ENCODE results near the gene MTA1.

The MTA1 gene

GRCh38 chr14:105413544-105413886 is 6.1 kb upstream of the MTA1 start:
- no peak overlapping the region for H3K9ac ChIP-seq (ENCODE audit: low read length)
- H3K4me3 ChIP-seq (ENCODE audit: low read depth in 1 of 2, low read length in 2 of 2) = no peak overlapping the region
- peaks cover 14 to 31% of the 10 kb centered on the region in 2 donors for H3K27me3 ChIP-seq (ENCODE audit: control insufficient read depth in 1 of 2, insufficient read depth in 2 of 2, low read length in 2 of 2)
- H3K4me1 ChIP-seq (ENCODE audit: insufficient read depth, low read length) = peaks cover 12% of the 10 kb centered on the region
- no peaks in the 10 kb centered on the region for H3K9me3 ChIP-seq (ENCODE audit: low read length)
- no peaks in the 10 kb centered on the region for H3K36me3 ChIP-seq (ENCODE audit: insufficient read depth, low read length)
- H3K27ac ChIP-seq (ENCODE audit: low read depth, low read length) = no peak overlapping the region

- H3K27ac ChIP-seq (ENCODE audit: low read depth, low read length) = peak overlapping the region; percentile 47
- peaks cover 20% of the 10 kb centered on the region for H3K4me1 ChIP-seq (ENCODE audit: insufficient read depth, low read length)
- H3K4me3 ChIP-seq (ENCODE audit: low read depth in 1 of 2, low read length in 2 of 2) = peak overlapping the region in 1 of 2 donors; percentile 7
- H3K9ac ChIP-seq (ENCODE audit: low read length) = peak overlapping the region; percentile 49
- no peaks in the 10 kb centered on the region for H3K36me3 ChIP-seq (ENCODE audit: insufficient read depth, low read length)
- H3K9me3 ChIP-seq (ENCODE audit: low read length) = no peaks in the 10 kb centered on the region
- peaks cover 14 to 31% of the 10 kb centered on the region in 2 donors for H3K27me3 ChIP-seq (ENCODE audit: control insufficient read depth in 1 of 2, insufficient read depth in 2 of 2, low read length in 2 of 2)
Measured at GRCh38 chr14:105414456-105415371, 4.9 kb upstream of the MTA1 start.

GRCh38 chr14:105415481-105416428 is 3.9 kb upstream of the MTA1 start:
- Histone ChIP-seq H3K27me3 (ENCODE audit: control insufficient read depth in 1 of 2, insufficient read depth in 2 of 2, low read length in 2 of 2) (peaks cover 10 to 26% of the 10 kb centered on the region in 2 donors), H3K4me1 (ENCODE audit: insufficient read depth, low read length) (peaks cover 23% of the 10 kb centered on the region), H3K27ac (ENCODE audit: low read depth, low read length) (peak overlapping the region; percentile 47), H3K36me3 (ENCODE audit: insufficient read depth, low read length) (no peaks in the 10 kb centered on the region), H3K4me3 (ENCODE audit: low read depth in 1 of 2, low read length in 2 of 2) (no peak overlapping the region), H3K9ac (ENCODE audit: low read length) (no peak overlapping the region), H3K9me3 (ENCODE audit: low read length) (no peaks in the 10 kb centered on the region)

- Histone ChIP-seq H3K27me3 (ENCODE audit: control insufficient read depth in 1 of 2, insufficient read depth in 2 of 2, low read length in 2 of 2) (peaks cover 7 to 20% of the 10 kb centered on the region in 2 donors), H3K4me3 (ENCODE audit: low read depth in 1 of 2, low read length in 2 of 2) (no peak overlapping the region), H3K9ac (ENCODE audit: low read length) (no peak overlapping the region), H3K36me3 (ENCODE audit: insufficient read depth, low read length) (no peaks in the 10 kb centered on the region), H3K27ac (ENCODE audit: low read depth, low read length) (no peak overlapping the region), H3K9me3 (ENCODE audit: low read length) (no peaks in the 10 kb centered on the region), H3K4me1 (ENCODE audit: insufficient read depth, low read length) (peaks cover 32% of the 10 kb centered on the region)
Measured at GRCh38 chr14:105416671-105417070, 3.0 kb upstream of the MTA1 start.

- Histone ChIP-seq H3K27me3 (ENCODE audit: control insufficient read depth in 1 of 2, insufficient read depth in 2 of 2, low read length in 2 of 2) (peaks cover 5 to 9% of the 10 kb centered on the region in 2 donors), H3K9me3 (ENCODE audit: low read length) (no peaks in the 10 kb centered on the region), H3K4me1 (ENCODE audit: insufficient read depth, low read length) (peaks cover 34% of the 10 kb centered on the region), H3K9ac (ENCODE audit: low read length) (no peak overlapping the region), H3K27ac (ENCODE audit: low read depth, low read length) (no peak overlapping the region), H3K36me3 (ENCODE audit: insufficient read depth, low read length) (no peaks in the 10 kb centered on the region), H3K4me3 (ENCODE audit: low read depth in 1 of 2, low read length in 2 of 2) (no peak overlapping the region)
Measured at GRCh38 chr14:105417690-105418121, 1.9 kb upstream of the MTA1 start.

- Histone ChIP-seq H3K4me1 (ENCODE audit: insufficient read depth, low read length) (peaks cover 34% of the 10 kb centered on the region), H3K36me3 (ENCODE audit: insufficient read depth, low read length) (no peaks in the 10 kb centered on the region), H3K27ac (ENCODE audit: low read depth, low read length) (peak overlapping the region; percentile 91), H3K4me3 (ENCODE audit: low read depth in 1 of 2, low read length in 2 of 2) (peak overlapping the region; percentile 76 to 77), H3K9me3 (ENCODE audit: low read length) (no peaks in the 10 kb centered on the region), H3K9ac (ENCODE audit: low read length) (peak overlapping the region; percentile 41), H3K27me3 (ENCODE audit: control insufficient read depth in 1 of 2, insufficient read depth in 2 of 2, low read length in 2 of 2) (peaks cover 0 to 1% of the 10 kb centered on the region in 2 donors)
Measured at GRCh38 chr14:105418269-105419194, 1.1 kb upstream of the MTA1 start.

GRCh38 chr14:105420101-105420973 is 710 bp downstream of the MTA1 start:
- Histone ChIP-seq H3K27ac (ENCODE audit: low read depth, low read length) (peak overlapping the region; percentile 76), H3K4me3 (ENCODE audit: low read depth in 1 of 2, low read length in 2 of 2) (peak overlapping the region; percentile 67 to 72), H3K9me3 (ENCODE audit: low read length) (no peaks in the 10 kb centered on the region), H3K4me1 (ENCODE audit: insufficient read depth, low read length) (peaks cover 32% of the 10 kb centered on the region), H3K36me3 (ENCODE audit: insufficient read depth, low read length) (no peaks in the 10 kb centered on the region), H3K27me3 (ENCODE audit: control insufficient read depth in 1 of 2, insufficient read depth in 2 of 2, low read length in 2 of 2) (no peaks in the 10 kb centered on the region), H3K9ac (ENCODE audit: low read length) (peak overlapping the region; percentile 71)

- peak overlapping the region; percentile 67 to 72 for H3K4me3 ChIP-seq (ENCODE audit: low read depth in 1 of 2, low read length in 2 of 2)
- H3K36me3 ChIP-seq (ENCODE audit: insufficient read depth, low read length) = no peaks in the 10 kb centered on the region
- no peaks in the 10 kb centered on the region for H3K27me3 ChIP-seq (ENCODE audit: control insufficient read depth in 1 of 2, insufficient read depth in 2 of 2, low read length in 2 of 2)
- H3K9me3 ChIP-seq (ENCODE audit: low read length) = no peaks in the 10 kb centered on the region
- peak overlapping the region; percentile 71 for H3K9ac ChIP-seq (ENCODE audit: low read length)
- peak overlapping the region; percentile 76 for H3K27ac ChIP-seq (ENCODE audit: low read depth, low read length)
- H3K4me1 ChIP-seq (ENCODE audit: insufficient read depth, low read length) = peaks cover 25% of the 10 kb centered on the region
Measured at GRCh38 chr14:105420974-105421674, 1.5 kb downstream of the MTA1 start.

GRCh38 chr14:105421723-105422615 is 2.3 kb downstream of the MTA1 start:
- no peak overlapping the region for H3K9ac ChIP-seq (ENCODE audit: low read length)
- H3K4me3 ChIP-seq (ENCODE audit: low read depth in 1 of 2, low read length in 2 of 2) = no peak overlapping the region
- H3K9me3 ChIP-seq (ENCODE audit: low read length) = no peaks in the 10 kb centered on the region
- H3K27ac ChIP-seq (ENCODE audit: low read depth, low read length) = peak overlapping the region; percentile 76
- H3K4me1 ChIP-seq (ENCODE audit: insufficient read depth, low read length) = peaks cover 25% of the 10 kb centered on the region
- no peaks in the 10 kb centered on the region for H3K36me3 ChIP-seq (ENCODE audit: insufficient read depth, low read length)
- no peaks in the 10 kb centered on the region for H3K27me3 ChIP-seq (ENCODE audit: control insufficient read depth in 1 of 2, insufficient read depth in 2 of 2, low read length in 2 of 2)
